Mucosa of rectum (tissue), 2 donors: Measurements from ENCODE around the gene EGFLAM.

Experiments
- H3K27ac ChIP-seq, 2 donors: one replicate each; pipeline ENCODE4 v1.7.0; 2013; ENCODE audit warnings: inconsistent platforms in 2 of 2, low read depth in 2 of 2, low read length in 2 of 2
- H3K27me3 ChIP-seq, 2 donors: one replicate each; pipeline ENCODE4 v1.7.0; 2013; ENCODE audit warnings: low read length in 2 of 2; ENCODE audit not compliant: control insufficient read depth in 2 of 2, insufficient read depth in 2 of 2
- H3K36me3 ChIP-seq, 2 donors: one replicate each; pipeline ENCODE4 v1.7.0; 2013; ENCODE audit warnings: low read length in 2 of 2; ENCODE audit not compliant: control insufficient read depth in 2 of 2, insufficient read depth in 2 of 2
- H3K4me1 ChIP-seq, 2 donors: one replicate each; pipeline ENCODE4 v1.7.0; 2013; ENCODE audit warnings: low read length in 2 of 2, mild to moderate bottlenecking in 1 of 2; ENCODE audit not compliant: control insufficient read depth in 2 of 2, insufficient read depth in 2 of 2
- H3K4me3 ChIP-seq, 2 donors: one replicate each; pipeline ENCODE4 v1.7.0; 2013; ENCODE audit warnings: low read length in 2 of 2
- H3K9ac ChIP-seq, 2 donors: one replicate each; pipeline ENCODE4 v1.7.0; 2013; ENCODE audit warnings: low read length in 2 of 2, low read depth in 1 of 2, mild to moderate bottlenecking in 1 of 2
- H3K9me3 ChIP-seq, 2 donors: one replicate each; pipeline ENCODE4 v1.7.0; 2013; ENCODE audit warnings: low read length in 2 of 2; ENCODE audit not compliant: control insufficient read depth in 2 of 2
- donor health status: healthy.
- donor health status: Normal muscosa, but diverticular disease.

EGFLAM gene

GRCh38 chr5:38434966-38435705 lies 176.8 kb downstream of the EGFLAM start:
- Histone ChIP-seq H3K27ac (no peak overlapping the region), H3K4me3 (no peak overlapping the region), H3K9ac (no peak overlapping the region), H3K9me3 (no peaks in the 10 kb centered on the region), H3K4me1 (no peaks in the 10 kb centered on the region), H3K36me3 (no peaks in the 10 kb centered on the region), H3K27me3 (peaks cover 2% of the 10 kb centered on the region in 2 donors)

- no peaks in the 10 kb centered on the region for H3K4me1 ChIP-seq
- no peaks in the 10 kb centered on the region for H3K9me3 ChIP-seq
- H3K9ac ChIP-seq: no peak overlapping the region
- H3K27me3 ChIP-seq: peaks cover 2% of the 10 kb centered on the region in 2 donors
- H3K36me3 ChIP-seq: no peaks in the 10 kb centered on the region
- H3K4me3 ChIP-seq: no peak overlapping the region
- H3K27ac ChIP-seq: no peak overlapping the region
These were observed 180.4 kb downstream of the EGFLAM start for GRCh38 chr5:38438757-38439156.

- Histone ChIP-seq H3K4me1 (no peaks in the 10 kb centered on the region), H3K9me3 (no peaks in the 10 kb centered on the region), H3K36me3 (no peaks in the 10 kb centered on the region), H3K27me3 (peaks cover 0 to 2% of the 10 kb centered on the region in 2 donors), H3K9ac (no peak overlapping the region), H3K4me3 (no peak overlapping the region), H3K27ac (no peak overlapping the region)
These were observed 183.3 kb downstream of the EGFLAM start for GRCh38 chr5:38441453-38442246.

- H3K27me3 ChIP-seq: peaks cover 0 to 2% of the 10 kb centered on the region in 2 donors
- no peak overlapping the region for H3K4me3 ChIP-seq
- H3K4me1 ChIP-seq: no peaks in the 10 kb centered on the region
- H3K9me3 ChIP-seq: no peaks in the 10 kb centered on the region
- no peak overlapping the region for H3K9ac ChIP-seq
- H3K36me3 ChIP-seq: no peaks in the 10 kb centered on the region
- H3K27ac ChIP-seq: no peak overlapping the region
These were observed 183.9 kb downstream of the EGFLAM start for GRCh38 chr5:38442247-38442573.

- Histone ChIP-seq H3K9ac (no peak overlapping the region), H3K9me3 (no peaks in the 10 kb centered on the region), H3K4me3 (no peak overlapping the region), H3K36me3 (no peaks in the 10 kb centered on the region), H3K27ac (no peak overlapping the region), H3K4me1 (peaks cover 0 to 2% of the 10 kb centered on the region in 2 donors), H3K27me3 (peaks cover 0 to 2% of the 10 kb centered on the region in 2 donors)
These were observed 185.0 kb downstream of the EGFLAM start for GRCh38 chr5:38443390-38443789.

- Histone ChIP-seq H3K4me3 (no peak overlapping the region), H3K4me1 (peaks cover 0 to 6% of the 10 kb centered on the region in 2 donors), H3K27ac (no peak overlapping the region), H3K36me3 (no peaks in the 10 kb centered on the region), H3K9ac (no peak overlapping the region), H3K27me3 (peaks cover 0 to 9% of the 10 kb centered on the region in 2 donors), H3K9me3 (no peaks in the 10 kb centered on the region)
These were observed 187.1 kb downstream of the EGFLAM start for GRCh38 chr5:38445374-38446028.

GRCh38 chr5:38446029-38446522 lies 187.7 kb downstream of the EGFLAM start:
- Histone ChIP-seq H3K9me3 (no peaks in the 10 kb centered on the region), H3K4me3 (no peak overlapping the region), H3K27ac (no peak overlapping the region), H3K36me3 (no peaks in the 10 kb centered on the region), H3K9ac (no peak overlapping the region), H3K27me3 (peaks cover 0 to 10% of the 10 kb centered on the region in 2 donors), H3K4me1 (peaks cover 0 to 6% of the 10 kb centered on the region in 2 donors)

GRCh38 chr5:38447056-38447455 lies 188.7 kb downstream of the EGFLAM start:
- H3K9me3 ChIP-seq: no peaks in the 10 kb centered on the region
- H3K4me1 ChIP-seq: peaks cover 0 to 6% of the 10 kb centered on the region in 2 donors
- H3K27ac ChIP-seq: no peak overlapping the region
- peaks cover 0 to 10% of the 10 kb centered on the region in 2 donors for H3K27me3 ChIP-seq
- H3K9ac ChIP-seq: no peak overlapping the region
- H3K4me3 ChIP-seq: no peak overlapping the region
- no peaks in the 10 kb centered on the region for H3K36me3 ChIP-seq

- no peaks in the 10 kb centered on the region for H3K36me3 ChIP-seq
- no peak overlapping the region for H3K27ac ChIP-seq
- peaks cover 0 to 10% of the 10 kb centered on the region in 2 donors for H3K27me3 ChIP-seq
- H3K4me1 ChIP-seq: peaks cover 0 to 6% of the 10 kb centered on the region in 2 donors
- H3K9me3 ChIP-seq: no peaks in the 10 kb centered on the region
- H3K9ac ChIP-seq: no peak overlapping the region
- H3K4me3 ChIP-seq: no peak overlapping the region
These were observed 189.4 kb downstream of the EGFLAM start for GRCh38 chr5:38447786-38448185.
